HT-29 (cell line): ENCODE measurements around the gene TMEM63A. TPM values are rescaled to one million over a fixed set of nuclear protein-coding genes. Genes with fewer than 3 reads are reported as not detected.
"Not testable (repeated sequence)": the region's sequence is repeated elsewhere in the genome, so short reads cannot be mapped to it uniquely, and the experiment has no call there.

Experiments used
- DNase-seq: peaks from one replicate; pipeline ENCODE4 v3.0.0-alpha.2; 2015; ENCODE audit warnings: low spot score
- total RNA-seq: library from RNA; depleted of rRNA; stranded (reverse); fragments of >200 nt; shearing (Covaris generic); gene quantifications from 2 replicates; pipeline ENCODE4 v1.2.3, GENCODE V29; 2014

Gene TMEM63A
- total RNA-seq, 1 experiment from 2014 or later, result 98.3 TPM

DNA sequence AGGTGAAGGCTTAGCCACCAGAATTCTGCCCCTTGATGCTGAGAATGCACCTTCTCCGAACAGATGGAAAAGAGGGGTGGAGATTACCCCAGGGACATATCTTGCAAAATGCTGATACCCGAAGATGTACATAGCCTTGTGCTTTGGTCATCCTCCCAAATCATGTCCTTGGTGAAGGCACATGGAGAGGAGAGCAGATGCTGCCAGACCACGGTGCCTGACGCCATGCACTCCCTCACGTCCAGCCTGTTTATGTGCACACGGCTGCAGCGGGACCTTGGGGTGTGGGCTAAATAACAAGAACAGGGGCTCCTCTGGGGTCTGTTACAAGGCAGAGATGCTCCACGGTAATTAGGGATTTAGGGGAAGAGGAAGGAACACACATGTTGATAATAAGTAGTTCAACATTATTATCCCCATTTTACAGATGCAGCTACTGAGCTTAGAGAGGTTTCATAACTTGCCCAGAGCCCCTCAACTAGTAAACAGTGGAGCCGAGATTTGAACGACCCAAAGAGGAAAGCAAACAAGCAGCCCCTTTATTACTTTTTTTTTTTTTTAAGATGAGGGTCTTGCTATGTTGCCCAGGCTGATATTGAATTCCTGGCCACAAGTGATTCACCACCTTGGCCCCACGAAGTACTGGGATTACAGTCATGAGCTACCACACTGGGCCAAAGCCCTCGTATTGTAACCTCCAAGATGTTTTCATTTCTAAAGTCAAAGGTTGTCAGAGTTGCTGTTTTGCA lies 59.4 kb downstream of the TMEM63A start:
- DNase-seq, result no peak

DNA sequence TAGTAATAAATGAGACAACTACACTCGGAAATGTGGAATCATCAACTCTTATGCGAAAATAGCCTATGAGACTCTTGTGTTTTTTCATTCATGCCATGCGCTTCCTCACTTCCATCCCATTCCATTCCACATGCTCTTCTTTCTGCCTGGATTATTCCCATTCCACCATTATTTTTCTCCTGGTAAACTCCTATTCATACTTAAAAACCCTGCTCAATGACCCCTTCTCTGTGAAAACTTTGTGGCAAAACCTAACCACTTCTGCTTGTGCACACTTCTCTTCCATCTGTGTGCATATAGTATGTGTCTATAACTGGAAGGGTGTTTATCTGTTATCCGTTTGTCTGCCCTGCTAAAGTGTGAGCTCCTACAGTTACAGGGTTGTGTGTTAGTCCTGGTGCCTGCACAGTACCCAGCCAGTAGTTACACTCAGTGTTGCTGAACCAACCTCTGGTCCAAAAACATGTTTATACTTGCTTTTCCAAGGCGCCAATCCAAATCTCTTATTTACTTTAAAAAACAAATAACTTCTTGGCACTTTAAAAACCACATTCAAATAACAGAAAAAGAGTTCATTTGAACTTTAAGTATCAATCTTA lies 61.6 kb downstream of the TMEM63A start:
- DNase-seq, result no peak

DNA sequence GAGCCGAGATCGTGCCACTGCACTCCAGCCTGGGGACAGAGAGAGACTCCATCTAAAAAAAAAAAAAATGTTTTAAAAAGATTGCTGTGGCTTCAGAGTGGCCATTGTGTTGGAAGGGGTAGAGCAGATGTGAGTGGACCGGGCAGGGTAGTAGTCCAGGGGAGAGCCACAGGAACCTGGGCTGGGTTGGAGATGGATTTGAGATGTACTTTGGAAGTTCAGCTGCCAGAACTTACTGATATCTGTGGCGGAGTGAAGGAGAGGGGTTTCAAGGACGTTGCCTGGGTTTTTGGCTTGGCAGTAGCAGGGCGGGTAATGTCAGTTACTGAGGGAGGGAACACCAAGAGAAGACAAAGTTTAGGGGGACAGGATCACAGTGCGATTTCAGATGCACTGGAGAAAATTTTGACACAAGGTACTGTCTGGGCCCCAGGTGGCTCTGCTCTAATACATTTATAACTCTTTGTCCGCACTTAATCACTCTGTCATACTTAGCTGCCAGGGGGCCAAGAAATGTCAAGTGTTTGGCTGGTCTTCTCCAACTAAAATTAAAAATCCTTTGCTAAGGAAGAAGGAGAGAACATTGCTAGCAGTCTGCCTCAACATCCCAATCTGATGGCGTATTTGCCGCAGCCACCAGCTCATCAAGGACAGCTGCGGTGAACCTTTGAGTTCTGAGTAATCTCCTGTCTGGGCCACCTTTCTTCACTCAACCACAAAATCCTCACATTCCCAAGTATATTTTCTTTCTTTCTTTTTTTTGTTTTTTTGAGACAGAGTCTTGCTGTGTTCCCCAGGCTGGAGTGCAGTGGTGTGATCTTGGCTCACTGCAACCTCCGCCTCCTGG lies 62.6 kb downstream of the TMEM63A start:
- no peak for DNase-seq

DNA sequence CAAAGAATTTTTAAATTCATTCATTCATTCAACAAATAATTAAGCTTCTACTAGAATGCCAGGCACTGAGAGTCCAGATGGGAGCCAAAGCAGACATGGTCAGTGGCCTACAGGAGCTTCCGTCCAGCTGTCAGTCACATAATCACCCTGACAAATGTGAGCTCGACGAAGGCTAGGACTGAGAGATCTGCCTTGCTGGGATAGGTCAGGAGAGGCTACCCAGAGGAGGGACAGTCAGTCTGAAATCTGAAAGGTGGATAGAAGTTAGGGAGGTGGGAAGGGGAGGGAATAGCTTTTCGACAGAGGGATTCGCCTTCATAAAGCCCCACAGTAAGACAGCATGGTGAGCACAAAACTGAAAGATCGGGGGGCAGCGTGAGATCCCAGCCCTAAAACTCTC lies 64.0 kb downstream of the TMEM63A start:
- DNase-seq, result no peak

DNA sequence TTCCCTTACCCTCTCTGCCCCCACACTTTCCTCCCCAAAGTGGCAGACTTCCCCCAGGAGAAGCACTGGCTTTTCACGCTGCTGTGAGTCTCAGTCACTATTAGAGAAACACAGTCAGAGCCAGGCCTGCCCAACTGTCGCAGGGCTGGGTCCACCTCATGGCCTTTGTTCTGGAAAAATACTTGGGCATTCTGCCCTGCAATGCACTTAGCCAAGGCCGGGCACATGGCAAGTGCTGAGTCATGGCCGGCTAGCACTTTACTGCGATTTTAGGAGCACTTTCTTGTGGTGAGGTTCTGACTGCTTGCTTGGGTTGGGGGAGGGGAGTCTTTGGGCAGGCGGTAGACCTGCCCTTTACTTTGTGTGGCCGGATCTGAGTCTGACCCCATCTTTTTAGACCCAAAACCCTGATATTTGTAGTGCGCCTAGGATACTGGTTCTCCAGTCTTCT lies 64.5 kb downstream of the TMEM63A start:
- peak; percentile 91 for DNase-seq

DNA sequence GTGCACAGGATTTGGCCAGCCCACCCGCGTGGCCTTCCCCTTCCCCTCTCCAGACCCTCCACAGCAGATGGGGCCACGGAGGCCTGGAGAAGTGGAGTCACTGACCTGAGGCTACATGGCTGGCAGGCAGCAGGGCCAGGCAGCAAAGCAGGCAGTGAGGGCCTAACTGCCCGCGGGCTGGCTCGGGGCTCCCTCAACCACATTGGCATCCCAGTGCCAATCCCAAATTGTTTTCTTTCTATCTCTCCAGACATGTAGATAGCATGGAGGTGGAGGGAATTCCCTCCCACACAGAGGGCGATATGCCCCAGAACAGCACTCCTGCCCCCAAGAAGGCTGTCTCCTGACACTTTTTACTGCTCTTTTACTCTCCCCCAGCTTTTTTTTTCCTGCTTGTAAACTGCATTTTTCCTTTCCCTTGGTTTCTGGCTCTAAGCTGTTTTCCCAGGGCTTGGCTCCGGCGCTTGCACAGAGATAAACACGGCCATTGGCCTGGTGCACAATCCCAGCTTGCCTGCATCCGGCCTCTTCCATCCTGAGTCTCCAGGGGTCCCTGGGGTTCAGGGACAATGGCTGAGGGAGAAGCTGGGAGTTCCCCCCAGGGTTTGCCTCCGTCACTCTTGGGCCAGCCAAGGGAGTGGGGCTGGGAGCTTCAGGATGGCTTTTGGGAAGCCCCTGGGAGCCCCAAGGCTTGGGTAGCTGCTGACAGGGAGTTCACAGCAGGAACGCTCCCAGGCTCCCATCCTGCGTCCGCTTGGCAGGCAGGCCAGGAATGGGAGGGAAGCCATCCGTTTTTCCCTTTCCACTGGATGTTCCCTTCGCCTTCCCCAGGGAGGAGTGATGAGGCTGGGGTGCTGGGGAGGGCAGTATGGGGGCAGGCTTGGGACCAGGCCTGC lies 65.3 kb downstream of the TMEM63A start:
- no peak for DNase-seq

DNA sequence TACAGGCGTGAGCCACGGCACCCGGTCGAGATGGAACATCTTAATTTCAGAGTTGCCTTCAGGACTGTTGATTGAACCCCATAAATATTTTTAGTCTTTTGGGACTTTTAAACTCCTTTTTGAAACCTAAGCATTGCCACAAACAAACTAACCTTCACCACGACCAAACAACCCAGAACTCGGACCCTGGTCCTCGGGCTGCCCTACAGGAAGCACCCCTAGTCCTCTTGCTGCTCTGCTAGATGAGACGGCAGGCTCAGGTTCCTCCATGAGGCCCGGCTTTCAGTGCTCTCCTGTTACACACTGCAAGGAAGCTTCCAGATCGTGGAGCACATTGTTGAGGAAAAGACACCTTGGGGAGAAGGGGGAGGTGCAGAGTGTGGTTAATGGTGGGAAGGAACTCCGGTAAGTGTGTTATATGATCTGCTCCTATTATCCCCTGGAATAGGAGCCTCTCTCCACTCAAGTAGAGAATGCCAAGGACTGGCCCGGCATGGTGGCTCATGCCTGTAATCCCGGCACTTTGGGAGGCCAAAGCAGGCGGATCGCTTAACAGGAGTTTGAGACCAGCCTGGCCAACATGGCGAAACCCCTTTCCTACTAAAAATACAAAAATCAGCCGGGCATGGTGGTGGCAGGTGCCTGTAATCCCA lies 66.5 kb downstream of the TMEM63A start:
- DNase-seq, result no peak

DNA sequence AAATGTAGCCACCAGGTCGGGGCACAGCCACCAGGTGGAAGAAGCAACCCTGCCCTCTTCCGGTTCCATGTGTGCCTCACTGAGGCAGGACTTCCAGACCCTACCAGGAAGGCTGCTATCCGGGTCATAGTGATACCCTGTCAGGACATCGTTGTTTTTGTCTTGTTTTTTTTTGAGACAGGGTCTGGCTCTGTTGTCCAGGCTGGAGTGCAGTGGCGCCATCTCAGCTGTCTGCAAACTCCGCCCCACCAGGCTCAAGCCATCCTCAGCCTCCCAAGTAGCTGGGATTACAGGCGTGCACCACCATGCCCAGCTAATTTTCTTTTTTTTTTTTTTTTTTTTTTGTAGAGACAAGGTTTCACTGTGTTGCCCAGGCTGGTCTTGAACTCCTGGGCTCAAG lies 67.1 kb downstream of the TMEM63A start:
- DNase-seq, result not testable (repeated sequence)

DNA sequence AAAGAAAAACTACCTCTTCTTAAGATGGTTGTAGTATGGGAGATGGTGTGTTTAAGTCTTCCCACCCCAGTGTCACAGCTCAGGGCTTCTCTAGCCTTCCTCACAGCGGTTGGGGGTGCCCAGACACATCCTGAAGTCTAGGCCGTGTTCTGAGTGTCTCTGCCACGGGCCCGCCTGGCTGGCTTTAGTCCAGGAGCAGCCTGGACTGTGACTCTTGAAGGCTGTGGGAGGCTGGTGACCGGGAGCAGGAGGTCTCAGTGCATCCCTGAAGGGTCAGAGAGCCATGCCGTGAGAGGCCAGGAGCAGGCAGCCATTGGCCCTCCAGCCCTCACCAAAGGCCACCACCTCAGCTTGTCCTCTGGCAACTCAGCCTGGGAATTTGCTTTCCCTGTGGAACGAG lies 67.8 kb downstream of the TMEM63A start:
- no peak for DNase-seq

DNA sequence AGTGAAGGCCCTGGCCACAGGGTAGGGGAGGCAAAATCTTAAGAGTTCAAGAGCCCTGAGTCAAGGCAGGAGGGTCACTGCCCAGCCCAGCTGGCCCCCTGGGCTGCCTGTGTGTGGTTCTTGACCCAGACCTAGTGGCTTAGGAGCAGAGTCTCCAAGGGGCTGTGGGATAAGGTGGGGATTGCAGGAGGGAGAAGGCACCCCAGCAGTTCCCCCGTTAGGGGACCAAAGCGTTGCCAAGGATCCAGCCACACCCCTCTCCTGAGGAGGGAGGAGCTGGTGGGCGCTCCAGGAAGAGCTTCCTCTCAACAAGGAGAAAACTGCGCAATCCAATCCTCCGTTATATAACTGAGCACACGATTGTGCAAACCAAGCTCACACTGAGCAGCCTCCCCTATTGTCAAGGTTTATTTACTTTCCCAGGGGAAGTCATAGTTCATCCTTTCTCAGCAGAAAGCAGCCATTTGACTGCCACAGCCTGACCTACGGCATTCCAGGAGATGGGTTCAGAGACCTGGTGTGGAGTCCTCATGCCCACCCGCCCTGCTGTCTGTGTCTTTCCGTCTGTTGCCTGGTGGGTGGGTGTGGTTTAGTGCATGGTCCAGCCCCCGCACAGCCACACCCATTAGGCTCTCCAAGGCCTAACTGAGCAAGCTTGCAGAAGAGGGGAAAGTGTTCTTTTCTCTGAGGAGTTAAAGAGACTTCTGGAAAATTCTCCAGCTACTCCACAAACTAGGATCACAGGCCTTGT lies 68.8 kb downstream of the TMEM63A start:
- peak; percentile 74 for DNase-seq

DNA sequence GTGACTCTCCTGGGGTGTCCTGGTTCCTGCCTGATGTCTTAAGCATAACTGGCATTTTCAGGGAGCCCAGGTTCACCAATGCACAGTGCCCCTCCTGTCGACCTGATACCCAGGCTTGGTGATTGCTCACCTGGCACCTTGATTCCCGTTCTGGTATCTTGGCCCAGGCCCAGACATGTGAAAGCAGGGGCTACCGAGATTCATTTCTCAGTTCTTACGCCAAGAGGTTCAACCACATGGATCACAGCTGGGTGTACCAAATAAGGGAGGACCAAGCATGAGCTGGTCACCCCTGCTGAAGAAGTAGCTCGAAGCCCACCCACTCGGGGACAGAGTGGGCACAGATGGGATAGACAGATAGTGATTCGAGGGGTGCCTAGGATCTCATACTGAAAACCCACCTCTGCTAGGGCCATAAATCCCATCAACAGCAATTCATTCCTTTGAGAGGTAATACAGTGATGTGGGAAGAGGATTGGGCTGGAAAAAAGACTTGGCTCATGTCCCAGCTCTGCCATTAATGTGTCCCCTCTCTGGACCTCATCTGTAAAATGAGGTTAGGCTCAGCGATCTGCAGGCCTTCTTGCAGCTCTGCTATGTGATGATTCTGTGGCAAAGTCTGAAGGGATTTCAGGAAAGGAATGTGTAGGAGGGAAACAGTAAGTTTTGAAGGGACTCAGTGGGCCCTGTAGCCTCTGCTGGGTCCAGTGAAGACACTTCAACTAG lies 69.5 kb downstream of the TMEM63A start:
- DNase-seq, result no peak

DNA sequence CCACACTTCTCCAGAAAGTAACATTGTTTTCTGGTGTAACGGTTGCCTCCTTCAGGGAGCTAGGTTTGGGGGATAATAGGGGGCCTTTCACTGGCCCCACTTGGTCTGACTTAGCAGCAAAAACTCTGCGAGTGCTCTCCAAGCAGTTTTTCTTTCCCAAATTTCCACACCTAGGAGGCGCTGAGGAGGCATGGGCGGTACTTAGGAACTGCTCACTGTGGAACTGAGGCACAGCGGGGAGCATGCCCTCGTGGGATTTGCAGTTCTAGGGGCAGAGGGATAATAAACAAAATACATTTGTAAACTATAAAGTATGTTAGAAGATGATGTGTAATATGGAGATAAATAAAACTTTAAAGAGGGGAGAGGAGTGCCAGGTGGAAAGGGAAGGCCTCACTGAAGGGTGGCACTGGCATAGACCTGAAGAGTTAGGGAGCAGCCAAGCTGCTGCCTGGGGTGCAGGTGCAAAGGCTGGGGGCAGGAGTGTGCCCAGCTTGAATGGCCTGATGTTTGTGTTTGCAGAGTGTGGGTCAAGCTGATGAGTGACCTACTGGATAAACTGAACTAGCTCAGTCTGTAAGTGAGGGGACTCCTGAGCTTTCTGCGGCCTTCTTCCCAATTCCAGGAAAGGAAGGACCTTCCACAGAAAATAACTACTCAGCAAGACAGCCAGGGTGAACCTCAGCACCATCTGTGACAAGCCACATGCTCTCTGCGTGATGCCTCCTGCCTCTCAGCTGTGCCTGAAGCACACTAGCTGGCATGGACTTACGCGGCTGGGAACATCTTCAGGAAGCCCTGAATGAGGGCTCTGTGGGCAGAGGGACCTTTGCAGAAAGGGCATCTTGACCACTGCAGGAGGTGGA lies 70.3 kb downstream of the TMEM63A start:
- peak; percentile 30 for DNase-seq

DNA sequence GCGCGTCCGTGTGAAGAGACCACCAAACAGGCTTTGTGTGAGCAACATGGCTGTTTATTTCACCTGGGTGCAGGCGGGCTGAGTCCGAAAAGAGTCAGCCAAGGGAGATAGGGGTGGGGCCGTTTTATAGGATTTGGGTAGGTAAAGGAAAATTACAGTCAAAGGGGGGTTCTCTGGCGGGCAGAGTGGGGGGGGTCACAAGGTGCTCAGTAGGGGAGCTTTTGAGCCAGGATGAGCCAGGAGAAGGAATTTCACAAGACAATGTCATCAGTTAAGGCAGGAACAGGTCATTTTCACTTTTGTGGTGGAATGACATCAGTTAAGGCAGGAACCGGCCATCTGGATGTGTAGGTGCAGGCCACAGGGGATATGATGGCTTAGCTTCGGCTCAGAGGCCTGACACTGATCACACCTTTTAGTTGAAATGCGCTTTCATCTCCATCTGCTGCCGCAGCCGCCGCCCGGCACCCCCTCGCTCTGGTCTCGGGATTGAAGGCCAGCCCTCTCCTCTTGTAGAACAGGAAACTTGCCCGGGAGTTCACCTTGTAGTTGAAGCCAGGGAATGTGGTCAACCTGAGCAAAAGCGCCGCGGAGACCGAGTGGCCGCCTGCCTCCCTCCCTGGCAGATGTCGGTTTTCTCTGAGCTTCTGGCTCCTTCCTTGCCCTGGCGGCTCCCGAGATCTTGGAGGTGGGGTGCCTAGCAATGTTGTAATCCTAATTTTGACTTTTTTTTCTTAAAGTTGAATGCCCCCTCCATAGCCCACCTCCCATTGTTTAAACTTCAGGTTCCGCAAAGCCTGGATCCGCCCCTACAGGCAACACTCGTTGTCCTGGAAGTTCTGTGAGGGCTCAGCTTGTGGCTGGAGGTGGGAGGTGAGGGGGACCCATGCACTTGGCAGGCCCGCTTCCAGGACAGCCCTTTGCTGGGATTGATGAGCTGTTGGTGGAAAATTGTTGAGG lies 71.3 kb downstream of the TMEM63A start:
- DNase-seq, result peak; percentile 68

DNA sequence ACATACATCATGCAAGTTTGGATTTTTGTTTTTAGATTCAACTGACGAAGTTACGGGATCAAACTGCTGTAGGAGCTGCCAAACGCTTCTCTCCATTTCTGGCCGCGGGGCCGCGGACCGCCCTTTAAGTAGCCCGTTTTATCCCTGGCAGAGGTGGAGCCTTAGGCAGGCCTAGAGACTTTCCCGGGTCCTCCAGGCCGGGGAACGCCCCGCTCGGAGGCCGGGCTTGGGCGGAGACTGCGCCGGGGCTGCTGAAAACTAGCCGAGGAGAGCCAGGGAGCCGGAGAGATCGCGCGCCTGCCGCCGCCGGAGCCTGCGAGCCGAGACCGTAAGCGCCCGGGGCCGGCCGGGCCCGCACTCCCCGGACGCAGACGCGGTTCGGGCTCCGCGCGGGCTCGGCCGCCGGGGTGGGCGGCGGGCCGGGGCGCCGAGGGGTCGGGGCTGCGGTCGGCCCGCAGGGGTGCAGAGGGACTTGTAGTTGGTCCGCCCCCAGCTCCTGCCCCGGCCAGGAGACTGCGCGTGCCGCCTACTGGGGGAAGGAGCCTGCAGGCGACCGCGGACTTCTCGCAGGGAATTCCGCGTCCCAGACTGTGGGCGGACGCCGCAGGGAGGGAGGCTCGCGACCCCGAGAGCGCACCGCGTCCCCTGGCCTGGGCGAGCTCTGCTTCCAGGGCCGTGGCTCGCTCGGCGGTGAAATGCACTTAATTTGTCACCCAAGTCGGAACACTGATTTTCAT lies 72.2 kb downstream of the TMEM63A start, which contains the start of gene EPHX1:
TSS of gene EPHX1 (plus strand) at position 283 of the 737 bp plus-strand sequence. CDS start 18,606 bp downstream, outside the sequence.
- peak; percentile 91 for DNase-seq

DNA sequence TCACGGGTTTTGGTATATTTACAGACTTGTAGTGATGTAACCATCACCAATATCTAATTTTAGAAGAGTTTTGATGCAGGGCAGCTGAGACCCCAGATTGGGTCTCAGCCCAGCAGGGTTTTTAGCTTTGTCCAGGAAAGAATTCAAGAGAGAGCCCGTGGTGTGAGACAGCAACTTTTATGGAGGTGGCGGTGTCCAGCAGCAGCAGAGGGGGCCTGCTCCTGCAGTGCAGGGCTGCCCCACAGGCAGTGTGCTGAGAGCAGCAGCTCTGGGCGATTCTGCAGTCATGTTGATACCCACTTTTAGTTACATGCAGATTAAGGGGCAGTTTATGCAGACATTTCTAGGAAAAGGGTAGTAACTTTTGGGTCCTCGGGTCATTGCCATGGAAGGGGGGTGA lies 74.0 kb downstream of the TMEM63A start:
- DNase-seq, result no peak

DNA sequence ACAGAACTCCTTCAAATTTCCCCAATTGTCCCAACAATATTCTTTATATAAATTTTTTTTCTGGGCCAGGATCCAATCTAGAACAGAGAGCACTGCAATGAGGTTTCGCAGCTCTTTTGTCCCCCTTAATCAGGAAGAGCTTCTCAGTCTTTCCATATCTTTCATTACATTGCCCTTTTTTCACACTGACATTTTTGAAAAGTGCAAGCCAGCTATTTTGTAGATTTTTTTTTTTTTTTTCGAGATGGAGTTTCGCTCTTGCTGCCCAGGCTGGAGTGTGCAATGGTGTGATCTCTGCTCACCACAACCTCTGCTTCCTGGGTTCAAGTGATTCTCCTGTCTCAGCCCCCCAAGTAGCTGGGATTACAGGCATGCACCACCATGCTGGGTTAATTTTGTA lies 75.4 kb downstream of the TMEM63A start:
- DNase-seq, result not testable (repeated sequence)
